HG03571 (cell line): ENCODE measurements around the gene RHBDF1.

Experiments
- ATAC-seq: cut with Tn5 transposase; IDR thresholded peaks from one replicate; pipeline ENCODE4 v1.9.1; 2021; ENCODE audit not compliant: unreplicated experiment

The RHBDF1 gene

GRCh38 chr16:72561-73548 is at the start of gene RHBDF1:
Gene RHBDF1 (minus strand): TSS chr16:72631. CDS start chr16:65015, 7,616 bp downstream.
- no peak for ATAC-seq

GRCh38 chr16:120756-121155 is 48.3 kb upstream of the RHBDF1 start:
- ATAC-seq: no peak

GRCh38 chr16:119835-120491 is 47.5 kb upstream of the RHBDF1 start:
- no peak for ATAC-seq

- no peak for ATAC-seq
Observed at GRCh38 chr16:119295-119694, 46.9 kb upstream of the RHBDF1 start.

- ATAC-seq: no peak
Observed at GRCh38 chr16:118857-119256, 46.4 kb upstream of the RHBDF1 start.

GRCh38 chr16:117379-118365 is 45.2 kb upstream of the RHBDF1 start:
- no peak for ATAC-seq

GRCh38 chr16:116015-116414 is 43.6 kb upstream of the RHBDF1 start:
- ATAC-seq: no peak

- ATAC-seq: no peak
Observed at GRCh38 chr16:114327-114726, 41.9 kb upstream of the RHBDF1 start.

GRCh38 chr16:112153-112840 is 39.9 kb upstream of the RHBDF1 start:
- no peak for ATAC-seq

GRCh38 chr16:106623-107324 is 34.3 kb upstream of the RHBDF1 start:
- no peak for ATAC-seq

GRCh38 chr16:105521-105920 is 33.1 kb upstream of the RHBDF1 start:
- ATAC-seq: no peak

- no peak for ATAC-seq
Observed at GRCh38 chr16:104928-105327, 32.5 kb upstream of the RHBDF1 start.

GRCh38 chr16:104355-104754 is 31.9 kb upstream of the RHBDF1 start:
- no peak for ATAC-seq

GRCh38 chr16:102060-102855 is 29.8 kb upstream of the RHBDF1 start:
- ATAC-seq: no peak

- ATAC-seq: no peak
Observed at GRCh38 chr16:101586-101985, 29.2 kb upstream of the RHBDF1 start.

- ATAC-seq: no peak
Observed at GRCh38 chr16:100989-101388, 28.6 kb upstream of the RHBDF1 start.

- no peak for ATAC-seq
Observed at GRCh38 chr16:97822-98221, 25.4 kb upstream of the RHBDF1 start.

GRCh38 chr16:96935-97381 is 24.5 kb upstream of the RHBDF1 start:
- ATAC-seq: peak; percentile 74

- ATAC-seq: no peak
Observed at GRCh38 chr16:94918-95265, 22.5 kb upstream of the RHBDF1 start.
